NCI-H1092 (cell line): Measurements from ENCODE around the gene MLH3.

Source experiments
- DNase-seq: peaks from one replicate; lab custom pipeline; 2025; lab: John Stamatoyannopoulos, UW

The MLH3 gene

DNA sequence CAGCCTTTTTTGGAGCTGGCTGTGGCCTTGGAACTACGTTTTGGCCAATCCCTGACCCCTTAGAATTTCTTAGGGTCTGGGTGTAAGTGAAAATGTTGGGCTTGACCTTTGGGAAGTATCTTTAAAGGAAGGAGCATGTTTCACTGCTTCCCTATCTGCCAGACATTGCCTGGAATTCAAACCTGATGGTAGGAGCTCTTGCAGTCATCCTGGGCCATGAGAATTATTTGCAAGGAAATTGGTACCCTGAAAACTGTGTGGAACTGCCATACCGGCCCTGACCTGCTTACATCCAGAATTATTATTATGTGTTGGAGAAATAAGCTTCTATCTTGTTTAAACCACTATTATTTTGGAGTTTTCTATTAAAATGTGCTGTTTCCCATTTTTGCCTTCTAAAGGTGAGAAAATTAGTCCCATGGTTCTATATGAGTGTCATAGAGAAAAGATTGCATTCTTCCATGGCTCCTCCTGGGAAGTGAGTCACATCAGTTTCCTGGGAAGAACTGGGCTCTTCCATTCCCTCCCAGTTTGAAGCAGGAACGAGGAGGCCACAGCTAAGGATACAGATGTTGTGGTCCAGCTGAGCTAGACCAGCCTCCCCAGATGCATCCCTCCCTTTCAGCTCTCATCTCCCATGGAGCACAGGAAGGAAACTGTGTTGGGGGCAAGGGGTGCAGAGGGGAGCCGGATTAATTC is 86.3 kb downstream of the MLH3 start:
- no peak for DNase-seq
